ENCODE measurements around the gene UBAP2L.

UBAP2L gene

GRCh38 chr1:154258784-154259183 is 38.0 kb downstream of the UBAP2L start:
- Histone ChIP-seq H2BK12ac (ENCODE audit: low read length) (no peak overlapping the region), H3K18ac (ENCODE audit: low read length) (no peak overlapping the region), H3K23ac (ENCODE audit: low read length) (no peak overlapping the region), H3K36me3 (ENCODE audit: control insufficient read depth in 1 of 2, insufficient read depth in 2 of 2, low read length in 2 of 2) (peaks cover 42 to 83% of the 10 kb centered on the region in 2 experiments), H2BK5ac (ENCODE audit: low read depth, low read length, poor library complexity) (no peak overlapping the region), H3K14ac (ENCODE audit: low read length) (no peak overlapping the region), H3K9ac (ENCODE audit: low read length) (no peak overlapping the region), H3K4me3 (ENCODE audit: low read depth, low read length) (no peak overlapping the region), H3K4me2 (ENCODE audit: low read length) (no peak overlapping the region), H3K79me2 (ENCODE audit: control insufficient read depth, insufficient read depth, low read length, poor library complexity) (no peaks in the 10 kb centered on the region), H4K91ac (ENCODE audit: low read depth, low read length) (no peak overlapping the region), H4K8ac (ENCODE audit: low read depth, low read length) (no peak overlapping the region), H4K12ac (ENCODE audit: low read depth, low read length) (no peak overlapping the region), H3K4ac (ENCODE audit: low read depth, low read length) (no peak overlapping the region), H3K27me3 (ENCODE audit: insufficient read depth, low read length) (no peaks in the 10 kb centered on the region), H3K27ac (ENCODE audit: low read depth, low read length) (no peak overlapping the region), H3K79me1 (ENCODE audit: low read length) (no peaks in the 10 kb centered on the region), H3K9me3 (ENCODE audit: insufficient read depth, low read depth, low read length) (no peaks in the 10 kb centered on the region), H2BK120ac (ENCODE audit: insufficient read depth, low read length, poor library complexity) (no peak overlapping the region), H2AFZ (ENCODE audit: insufficient read depth, low read length, poor library complexity) (no peak overlapping the region), H2AK5ac (ENCODE audit: low read length) (no peak overlapping the region), H3K4me1 (ENCODE audit: control insufficient read depth in 1 of 2, insufficient read depth in 2 of 2, low read length in 2 of 2) (no peaks in the 10 kb centered on the region)
- no CpG with 5 or more reads among the region's 2 CpGs for WGBS (ENCODE audit: extremely low coverage, insufficient coverage, insufficient read length)
- DNase-seq = no peak

DNA sequence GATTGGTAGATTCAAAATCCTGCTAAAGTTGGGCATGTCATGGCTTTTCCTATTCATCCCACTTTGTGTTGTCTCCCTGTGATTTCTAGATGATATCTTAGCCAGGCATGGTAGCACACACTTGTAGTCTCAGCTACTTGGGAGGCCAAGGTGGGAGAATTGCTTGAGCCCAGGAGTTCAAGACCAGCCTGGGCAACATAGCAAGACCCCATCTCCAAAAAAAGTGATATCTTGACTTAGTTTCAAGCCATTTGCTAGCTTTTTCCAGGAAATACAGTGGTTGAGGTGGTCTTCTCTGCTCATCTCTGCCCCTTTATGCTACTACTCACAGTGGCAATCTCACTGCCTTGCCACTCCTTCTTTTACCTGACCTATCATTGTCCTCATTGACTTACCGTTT is 39.4 kb downstream of the UBAP2L start:
- Histone ChIP-seq H3K18ac (ENCODE audit: low read length) (no peak overlapping the region), H3K9me3 (ENCODE audit: insufficient read depth, low read depth, low read length) (no peaks in the 10 kb centered on the region), H3K79me2 (ENCODE audit: control insufficient read depth, insufficient read depth, low read length, poor library complexity) (no peaks in the 10 kb centered on the region), H3K4me2 (ENCODE audit: low read length) (no peak overlapping the region), H2BK12ac (ENCODE audit: low read length) (no peak overlapping the region), H3K27me3 (ENCODE audit: insufficient read depth, low read length) (no peaks in the 10 kb centered on the region), H3K27ac (ENCODE audit: low read depth, low read length) (no peak overlapping the region), H4K12ac (ENCODE audit: low read depth, low read length) (no peak overlapping the region), H3K4me1 (ENCODE audit: control insufficient read depth in 1 of 2, insufficient read depth in 2 of 2, low read length in 2 of 2) (no peaks in the 10 kb centered on the region), H2AK5ac (ENCODE audit: low read length) (no peak overlapping the region), H4K8ac (ENCODE audit: low read depth, low read length) (no peak overlapping the region), H4K91ac (ENCODE audit: low read depth, low read length) (no peak overlapping the region), H3K4ac (ENCODE audit: low read depth, low read length) (no peak overlapping the region), H2AFZ (ENCODE audit: insufficient read depth, low read length, poor library complexity) (no peak overlapping the region), H3K4me3 (ENCODE audit: low read depth, low read length) (no peak overlapping the region), H2BK120ac (ENCODE audit: insufficient read depth, low read length, poor library complexity) (no peak overlapping the region), H3K9ac (ENCODE audit: low read length) (no peak overlapping the region), H2BK5ac (ENCODE audit: low read depth, low read length, poor library complexity) (no peak overlapping the region), H3K23ac (ENCODE audit: low read length) (no peak overlapping the region), H3K14ac (ENCODE audit: low read length) (no peak overlapping the region), H3K36me3 (ENCODE audit: control insufficient read depth in 1 of 2, insufficient read depth in 2 of 2, low read length in 2 of 2) (peaks cover 37 to 81% of the 10 kb centered on the region in 2 experiments), H3K79me1 (ENCODE audit: low read length) (no peaks in the 10 kb centered on the region)
- DNase-seq = no peak
- no CpG with 5 or more reads among the region's 1 CpG for WGBS (ENCODE audit: extremely low coverage, insufficient coverage, insufficient read length)

- Histone ChIP-seq H3K79me1 (ENCODE audit: low read length) (no peaks in the 10 kb centered on the region), H2AFZ (ENCODE audit: insufficient read depth, low read length, poor library complexity) (no peak overlapping the region), H3K4ac (ENCODE audit: low read depth, low read length) (no peak overlapping the region), H4K12ac (ENCODE audit: low read depth, low read length) (no peak overlapping the region), H4K91ac (ENCODE audit: low read depth, low read length) (no peak overlapping the region), H3K79me2 (ENCODE audit: control insufficient read depth, insufficient read depth, low read length, poor library complexity) (no peaks in the 10 kb centered on the region), H3K27ac (ENCODE audit: low read depth, low read length) (no peak overlapping the region), H3K18ac (ENCODE audit: low read length) (no peak overlapping the region), H3K9me3 (ENCODE audit: insufficient read depth, low read depth, low read length) (no peaks in the 10 kb centered on the region), H3K9ac (ENCODE audit: low read length) (no peak overlapping the region), H3K4me2 (ENCODE audit: low read length) (no peak overlapping the region), H3K14ac (ENCODE audit: low read length) (no peak overlapping the region), H3K36me3 (ENCODE audit: control insufficient read depth in 1 of 2, insufficient read depth in 2 of 2, low read length in 2 of 2) (peaks cover 29 to 62% of the 10 kb centered on the region in 2 experiments), H2AK5ac (ENCODE audit: low read length) (no peak overlapping the region), H3K4me1 (ENCODE audit: control insufficient read depth in 1 of 2, insufficient read depth in 2 of 2, low read length in 2 of 2) (no peaks in the 10 kb centered on the region), H4K8ac (ENCODE audit: low read depth, low read length) (no peak overlapping the region), H3K4me3 (ENCODE audit: low read depth, low read length) (no peak overlapping the region), H2BK120ac (ENCODE audit: insufficient read depth, low read length, poor library complexity) (no peak overlapping the region), H3K23ac (ENCODE audit: low read length) (no peak overlapping the region), H3K27me3 (ENCODE audit: insufficient read depth, low read length) (no peaks in the 10 kb centered on the region), H2BK12ac (ENCODE audit: low read length) (no peak overlapping the region), H2BK5ac (ENCODE audit: low read depth, low read length, poor library complexity) (no peak overlapping the region)
- DNase-seq = peak in 1 of 2 donors; percentile 65
- no CpG with 5 or more reads among the region's 6 CpGs for WGBS (ENCODE audit: extremely low coverage, insufficient coverage, insufficient read length)
These were observed 42.9 kb downstream of the UBAP2L start for GRCh38 chr1:154263465-154264332.

- no peak overlapping the region for H3K18ac ChIP-seq (ENCODE audit: low read length)
- H2BK120ac ChIP-seq (ENCODE audit: insufficient read depth, low read length, poor library complexity) = no peak overlapping the region
- H3K27me3 ChIP-seq (ENCODE audit: insufficient read depth, low read length) = no peaks in the 10 kb centered on the region
- WGBS (ENCODE audit: extremely low coverage, insufficient coverage, insufficient read length) = no CpG with 5 or more reads among the region's 1 CpG
- H2BK12ac ChIP-seq (ENCODE audit: low read length) = no peak overlapping the region
- peaks cover 33 to 66% of the 10 kb centered on the region in 2 experiments for H3K36me3 ChIP-seq (ENCODE audit: control insufficient read depth in 1 of 2, insufficient read depth in 2 of 2, low read length in 2 of 2)
- no peak overlapping the region for H3K14ac ChIP-seq (ENCODE audit: low read length)
- no peak for DNase-seq
- no peak overlapping the region for H3K4ac ChIP-seq (ENCODE audit: low read depth, low read length)
- H3K4me3 ChIP-seq (ENCODE audit: low read depth, low read length) = no peak overlapping the region
- H2AK5ac ChIP-seq (ENCODE audit: low read length) = no peak overlapping the region
- no peak overlapping the region for H2AFZ ChIP-seq (ENCODE audit: insufficient read depth, low read length, poor library complexity)
- H3K79me1 ChIP-seq (ENCODE audit: low read length) = no peaks in the 10 kb centered on the region
- no peaks in the 10 kb centered on the region for H3K4me1 ChIP-seq (ENCODE audit: control insufficient read depth in 1 of 2, insufficient read depth in 2 of 2, low read length in 2 of 2)
- H3K79me2 ChIP-seq (ENCODE audit: control insufficient read depth, insufficient read depth, low read length, poor library complexity) = no peaks in the 10 kb centered on the region
- H4K91ac ChIP-seq (ENCODE audit: low read depth, low read length) = no peak overlapping the region
- no peak overlapping the region for H3K4me2 ChIP-seq (ENCODE audit: low read length)
- H4K12ac ChIP-seq (ENCODE audit: low read depth, low read length) = no peak overlapping the region
- no peak overlapping the region for H2BK5ac ChIP-seq (ENCODE audit: low read depth, low read length, poor library complexity)
- no peak overlapping the region for H3K9ac ChIP-seq (ENCODE audit: low read length)
- H3K23ac ChIP-seq (ENCODE audit: low read length) = no peak overlapping the region
- no peak overlapping the region for H3K27ac ChIP-seq (ENCODE audit: low read depth, low read length)
- H4K8ac ChIP-seq (ENCODE audit: low read depth, low read length) = no peak overlapping the region
- H3K9me3 ChIP-seq (ENCODE audit: insufficient read depth, low read depth, low read length) = no peaks in the 10 kb centered on the region
These were observed 43.7 kb downstream of the UBAP2L start for GRCh38 chr1:154264454-154264853.
